Measurements from ENCODE around the gene HIVEP3.

DNA sequence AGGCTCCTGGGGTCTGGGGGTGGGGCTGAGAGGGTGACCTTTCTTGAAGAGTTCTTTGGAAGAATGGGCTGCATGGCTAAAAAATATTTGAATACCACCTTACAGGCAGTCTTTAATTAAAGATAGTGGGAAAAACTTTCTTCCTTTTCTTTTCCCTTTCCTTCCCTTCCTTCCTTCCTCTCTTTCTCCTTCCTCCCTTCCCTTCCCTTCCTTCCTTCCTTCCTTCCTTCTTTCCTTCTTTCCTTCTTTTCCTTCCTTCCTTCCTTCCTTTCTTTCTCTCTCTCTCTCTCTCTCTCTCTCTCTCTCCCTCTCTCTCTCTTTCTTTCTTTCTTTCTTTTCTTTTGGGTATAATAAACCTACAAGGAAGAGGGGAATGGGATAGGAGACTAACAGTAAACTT, 356.4 kb downstream of the HIVEP3 start:
- TF ChIP-seq, protein P1, sequence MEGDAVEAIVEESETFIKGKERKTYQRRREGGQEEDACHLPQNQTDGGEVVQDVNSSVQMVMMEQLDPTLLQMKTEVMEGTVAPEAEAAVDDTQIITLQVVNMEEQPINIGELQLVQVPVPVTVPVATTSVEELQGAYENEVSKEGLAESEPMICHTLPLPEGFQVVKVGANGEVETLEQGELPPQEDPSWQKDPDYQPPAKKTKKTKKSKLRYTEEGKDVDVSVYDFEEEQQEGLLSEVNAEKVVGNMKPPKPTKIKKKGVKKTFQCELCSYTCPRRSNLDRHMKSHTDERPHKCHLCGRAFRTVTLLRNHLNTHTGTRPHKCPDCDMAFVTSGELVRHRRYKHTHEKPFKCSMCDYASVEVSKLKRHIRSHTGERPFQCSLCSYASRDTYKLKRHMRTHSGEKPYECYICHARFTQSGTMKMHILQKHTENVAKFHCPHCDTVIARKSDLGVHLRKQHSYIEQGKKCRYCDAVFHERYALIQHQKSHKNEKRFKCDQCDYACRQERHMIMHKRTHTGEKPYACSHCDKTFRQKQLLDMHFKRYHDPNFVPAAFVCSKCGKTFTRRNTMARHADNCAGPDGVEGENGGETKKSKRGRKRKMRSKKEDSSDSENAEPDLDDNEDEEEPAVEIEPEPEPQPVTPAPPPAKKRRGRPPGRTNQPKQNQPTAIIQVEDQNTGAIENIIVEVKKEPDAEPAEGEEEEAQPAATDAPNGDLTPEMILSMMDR (IDR thresholded peaks at IDR 0.05; ENCODE audit: low read length): no peak
- no peak for TF ChIP-seq EZH2 (IDR thresholded peaks at IDR 0.05; ENCODE audit: borderline replicate concordance, low read length)

All from OCI-LY1 (cell line).